T-helper 2 cell (primary cell): ENCODE measurements around the gene VWA3A.
"Not testable (repeated sequence)": the region's sequence is repeated elsewhere in the genome, so short reads cannot be mapped to it uniquely, and the experiment has no call there.

Source experiments
- DNase-seq, 5 experiments: peaks; one replicate each; pipeline versions ENCODE4 v3.0.0 to v3.0.0-alpha.2; 2012 to 2022
- total RNA-seq, 2 donors: gene quantifications; one replicate each; lab custom pipeline; 2026; lab: John Stamatoyannopoulos, UW

Gene VWA3A
- 0.31 to 0.34 reads per million in 2 donors for total RNA-seq

- no peak for DNase-seq
Observed at GRCh38 chr16:22092143-22092933, at the start of gene VWA3A. TSS of gene VWA3A (plus strand) at chr16:22092541. CDS start at chr16:22092638, 97 bp downstream.

GRCh38 chr16:22043882-22044281, 48.5 kb upstream of the VWA3A start:
- not testable (repeated sequence) for DNase-seq

- DNase-seq: not testable (repeated sequence)
Observed at GRCh38 chr16:22045888-22046287, 46.5 kb upstream of the VWA3A start.

GRCh38 chr16:22050963-22051362, 41.4 kb upstream of the VWA3A start:
- no peak for DNase-seq

- no peak for DNase-seq
Observed at GRCh38 chr16:22052980-22053379, 39.4 kb upstream of the VWA3A start.

GRCh38 chr16:22053921-22054341, 38.4 kb upstream of the VWA3A start:
- peak in 1 of 5 experiments; percentile 46 for DNase-seq

- DNase-seq: peak in 1 of 5 experiments; percentile 79
Observed at GRCh38 chr16:22054847-22055590, 37.3 kb upstream of the VWA3A start.

GRCh38 chr16:22055881-22056280, 36.5 kb upstream of the VWA3A start:
- DNase-seq: no peak

GRCh38 chr16:22063888-22064467, 28.4 kb upstream of the VWA3A start:
- no peak for DNase-seq

GRCh38 chr16:22065252-22065651, 27.1 kb upstream of the VWA3A start:
- DNase-seq: no peak

GRCh38 chr16:22070361-22071330, 21.7 kb upstream of the VWA3A start:
- no peak for DNase-seq

- no peak for DNase-seq
Observed at GRCh38 chr16:22071331-22071910, 20.9 kb upstream of the VWA3A start.

- no peak for DNase-seq
Observed at GRCh38 chr16:22073350-22073749, 19.0 kb upstream of the VWA3A start.

GRCh38 chr16:22075043-22075757, 17.1 kb upstream of the VWA3A start:
- DNase-seq: no peak

- no peak for DNase-seq
Observed at GRCh38 chr16:22075776-22076175, 16.6 kb upstream of the VWA3A start.

- DNase-seq: peak; percentile 28 to 70 (median 55)
Observed at GRCh38 chr16:22077700-22078313, 14.5 kb upstream of the VWA3A start.

GRCh38 chr16:22078656-22079055, 13.7 kb upstream of the VWA3A start:
- no peak for DNase-seq

- no peak for DNase-seq
Observed at GRCh38 chr16:22081050-22081449, 11.3 kb upstream of the VWA3A start.

- no peak for DNase-seq
Observed at GRCh38 chr16:22086440-22086839, 5.9 kb upstream of the VWA3A start.

- no peak for DNase-seq
Observed at GRCh38 chr16:22088642-22089041, 3.7 kb upstream of the VWA3A start.

GRCh38 chr16:22089910-22090309, 2.4 kb upstream of the VWA3A start:
- DNase-seq: no peak
